ENCODE results near the gene GALNT14. TPM values are rescaled to one million over a fixed set of nuclear protein-coding genes. Genes with fewer than 3 reads are reported as not detected.

The GALNT14 gene
- total RNA-seq, 4 donors from 2014 or later: 3.2 to 6.6 (median 4.7) TPM

GRCh38 chr2:30883822-30884221 lies 254.4 kb downstream of the GALNT14 start:
- DNase-seq (ENCODE audit: low spot score in 2 of 2): no peak
- Histone ChIP-seq H3K36me3 (no peaks in the 10 kb centered on the region), H3K27me3 (peaks cover 11% of the 10 kb centered on the region), H3K4me3 (no peak overlapping the region), H3K4me1 (no peaks in the 10 kb centered on the region), H3K9me3 (no peaks in the 10 kb centered on the region), H3K27ac (no peak overlapping the region)
- WGBS: 82% methylated on average over 3 of the region's 3 CpGs
- no peak for TF ChIP-seq POLR2AphosphoS5 (IDR thresholded peaks at IDR 0.05)
- no peak for TF ChIP-seq EP300 (IDR thresholded peaks at IDR 0.05)
- no peak for TF ChIP-seq POLR2A (IDR thresholded peaks at IDR 0.05)
- no peak for TF ChIP-seq CTCF (IDR thresholded peaks at IDR 0.05)

- Histone ChIP-seq H3K9me3 (no peaks in the 10 kb centered on the region), H3K27ac (no peak overlapping the region), H3K27me3 (peaks cover 11% of the 10 kb centered on the region), H3K4me3 (no peak overlapping the region), H3K4me1 (no peaks in the 10 kb centered on the region), H3K36me3 (no peaks in the 10 kb centered on the region)
- no peak for TF ChIP-seq POLR2A (IDR thresholded peaks at IDR 0.05)
- no peak for TF ChIP-seq POLR2AphosphoS5 (IDR thresholded peaks at IDR 0.05)
- TF ChIP-seq CTCF (IDR thresholded peaks at IDR 0.05): no peak
- TF ChIP-seq EP300 (IDR thresholded peaks at IDR 0.05): no peak
- DNase-seq (ENCODE audit: low spot score in 2 of 2): no peak
- WGBS: 77% methylated on average over 2 of the region's 4 CpGs
These were observed 255.1 kb downstream of the GALNT14 start for GRCh38 chr2:30883184-30883583.

GRCh38 chr2:30880516-30880915 lies 257.7 kb downstream of the GALNT14 start:
- H3K4me3 ChIP-seq: no peak overlapping the region
- no peak for DNase-seq (ENCODE audit: low spot score in 2 of 2)
- TF ChIP-seq CTCF (IDR thresholded peaks at IDR 0.05) (no peak), POLR2A (IDR thresholded peaks at IDR 0.05) (no peak), EP300 (IDR thresholded peaks at IDR 0.05) (no peak), POLR2AphosphoS5 (IDR thresholded peaks at IDR 0.05) (no peak)
- no peaks in the 10 kb centered on the region for H3K36me3 ChIP-seq
- H3K9me3 ChIP-seq: no peaks in the 10 kb centered on the region
- no peaks in the 10 kb centered on the region for H3K4me1 ChIP-seq
- no peak overlapping the region for H3K27ac ChIP-seq
- H3K27me3 ChIP-seq: peaks cover 6% of the 10 kb centered on the region
- 90% methylated on average over 3 of the region's 3 CpGs for WGBS

- Histone ChIP-seq H3K36me3 (no peaks in the 10 kb centered on the region), H3K4me1 (no peaks in the 10 kb centered on the region), H3K27ac (no peak overlapping the region), H3K4me3 (no peak overlapping the region), H3K9me3 (no peaks in the 10 kb centered on the region), H3K27me3 (peaks cover 6% of the 10 kb centered on the region)
- no peak for DNase-seq (ENCODE audit: low spot score in 2 of 2)
- TF ChIP-seq POLR2A (IDR thresholded peaks at IDR 0.05) (no peak), POLR2AphosphoS5 (IDR thresholded peaks at IDR 0.05) (no peak), EP300 (IDR thresholded peaks at IDR 0.05) (no peak), CTCF (IDR thresholded peaks at IDR 0.05) (no peak)
- 54% methylated on average over 2 of the region's 2 CpGs for WGBS
These were observed 260.4 kb downstream of the GALNT14 start for GRCh38 chr2:30877833-30878232.

- no peak overlapping the region for H3K27ac ChIP-seq
- no peaks in the 10 kb centered on the region for H3K9me3 ChIP-seq
- H3K27me3 ChIP-seq: no peaks in the 10 kb centered on the region
- TF ChIP-seq CTCF (IDR thresholded peaks at IDR 0.05): no peak
- no peak for TF ChIP-seq POLR2A (IDR thresholded peaks at IDR 0.05)
- TF ChIP-seq POLR2AphosphoS5 (IDR thresholded peaks at IDR 0.05): no peak
- TF ChIP-seq EP300 (IDR thresholded peaks at IDR 0.05): no peak
- H3K4me3 ChIP-seq: no peak overlapping the region
- WGBS: 90% methylated on average over 2 of the region's 2 CpGs
- no peaks in the 10 kb centered on the region for H3K4me1 ChIP-seq
- no peak for DNase-seq (ENCODE audit: low spot score in 2 of 2)
- H3K36me3 ChIP-seq: no peaks in the 10 kb centered on the region
These were observed 265.4 kb downstream of the GALNT14 start for GRCh38 chr2:30872797-30873196.

Data from suprapubic skin (tissue), 4 donors.